Measurements from ENCODE around the gene TBC1D9. TPM values are rescaled to one million over a fixed set of nuclear protein-coding genes. Genes with fewer than 3 reads are reported as not detected.

TBC1D9 gene
- total RNA-seq, 1 donor from 2014 or later: 54.2 TPM

DNA sequence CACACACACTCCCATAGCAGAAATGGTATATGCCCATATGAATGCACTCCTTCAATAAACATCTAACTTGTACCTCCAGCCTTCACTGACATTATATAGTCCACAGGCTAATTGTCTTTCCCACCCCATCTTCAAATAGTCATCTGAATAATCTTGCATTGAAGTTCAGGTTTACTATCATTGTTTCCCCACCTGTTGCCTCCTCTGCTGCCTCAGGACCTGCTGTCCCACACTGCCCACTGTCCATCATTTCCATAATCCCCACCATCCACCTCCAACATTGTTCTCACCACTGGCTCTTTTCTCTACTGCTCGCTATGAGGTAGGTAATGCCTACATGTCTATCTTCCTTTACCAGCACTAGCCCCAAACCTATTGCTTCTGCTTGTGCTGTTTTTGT is 66.1 kb downstream of the TBC1D9 start:
- TF ChIP-seq, protein P1, sequence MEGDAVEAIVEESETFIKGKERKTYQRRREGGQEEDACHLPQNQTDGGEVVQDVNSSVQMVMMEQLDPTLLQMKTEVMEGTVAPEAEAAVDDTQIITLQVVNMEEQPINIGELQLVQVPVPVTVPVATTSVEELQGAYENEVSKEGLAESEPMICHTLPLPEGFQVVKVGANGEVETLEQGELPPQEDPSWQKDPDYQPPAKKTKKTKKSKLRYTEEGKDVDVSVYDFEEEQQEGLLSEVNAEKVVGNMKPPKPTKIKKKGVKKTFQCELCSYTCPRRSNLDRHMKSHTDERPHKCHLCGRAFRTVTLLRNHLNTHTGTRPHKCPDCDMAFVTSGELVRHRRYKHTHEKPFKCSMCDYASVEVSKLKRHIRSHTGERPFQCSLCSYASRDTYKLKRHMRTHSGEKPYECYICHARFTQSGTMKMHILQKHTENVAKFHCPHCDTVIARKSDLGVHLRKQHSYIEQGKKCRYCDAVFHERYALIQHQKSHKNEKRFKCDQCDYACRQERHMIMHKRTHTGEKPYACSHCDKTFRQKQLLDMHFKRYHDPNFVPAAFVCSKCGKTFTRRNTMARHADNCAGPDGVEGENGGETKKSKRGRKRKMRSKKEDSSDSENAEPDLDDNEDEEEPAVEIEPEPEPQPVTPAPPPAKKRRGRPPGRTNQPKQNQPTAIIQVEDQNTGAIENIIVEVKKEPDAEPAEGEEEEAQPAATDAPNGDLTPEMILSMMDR (IDR thresholded peaks at IDR 0.05; ENCODE audit: unreplicated experiment): no peak
- Mint-ChIP-seq H3K27ac (no peak overlapping the region), H3K9me3 (no peaks in the 10 kb centered on the region), H3K4me1 (peaks cover 8% of the 10 kb centered on the region), H3K36me3 (peaks cover 8% of the 10 kb centered on the region), H3K27me3 (ENCODE audit: low read depth) (no peaks in the 10 kb centered on the region), H3K4me3 (no peak overlapping the region)
- no peak for DNase-seq (ENCODE audit: low spot score in 2 of 2, unreplicated experiment in 2 of 2)

DNA sequence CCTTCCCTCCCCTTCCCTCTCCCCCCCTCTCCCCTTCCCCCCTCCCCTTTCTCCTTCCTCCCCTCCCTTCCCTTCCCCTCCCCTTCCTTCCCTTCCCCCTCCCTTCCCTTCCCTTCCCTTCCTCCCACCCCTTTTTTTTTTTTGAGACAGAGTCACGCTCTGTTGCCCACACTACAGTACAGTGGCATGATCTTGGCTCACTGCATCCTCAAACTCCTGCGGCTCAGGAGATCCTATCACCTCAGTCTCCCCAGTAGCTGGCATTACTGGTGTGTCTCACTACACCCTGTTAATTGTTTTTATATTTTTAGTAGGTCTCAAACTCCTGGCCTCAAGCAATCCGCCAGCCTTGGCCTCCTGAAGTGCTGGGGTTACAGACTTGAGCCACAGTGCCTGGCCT is 66.6 kb downstream of the TBC1D9 start:
- H3K27me3 Mint-ChIP-seq (ENCODE audit: low read depth): no peaks in the 10 kb centered on the region
- no peak for DNase-seq (ENCODE audit: low spot score in 2 of 2, unreplicated experiment in 2 of 2)
- H3K9me3 Mint-ChIP-seq: no peaks in the 10 kb centered on the region
- no peak overlapping the region for H3K4me3 Mint-ChIP-seq
- TF ChIP-seq, protein P1 (IDR thresholded peaks at IDR 0.05; ENCODE audit: unreplicated experiment): no peak
- H3K27ac Mint-ChIP-seq: no peak overlapping the region
- peaks cover 12% of the 10 kb centered on the region for H3K36me3 Mint-ChIP-seq
- peaks cover 8% of the 10 kb centered on the region for H3K4me1 Mint-ChIP-seq

DNA sequence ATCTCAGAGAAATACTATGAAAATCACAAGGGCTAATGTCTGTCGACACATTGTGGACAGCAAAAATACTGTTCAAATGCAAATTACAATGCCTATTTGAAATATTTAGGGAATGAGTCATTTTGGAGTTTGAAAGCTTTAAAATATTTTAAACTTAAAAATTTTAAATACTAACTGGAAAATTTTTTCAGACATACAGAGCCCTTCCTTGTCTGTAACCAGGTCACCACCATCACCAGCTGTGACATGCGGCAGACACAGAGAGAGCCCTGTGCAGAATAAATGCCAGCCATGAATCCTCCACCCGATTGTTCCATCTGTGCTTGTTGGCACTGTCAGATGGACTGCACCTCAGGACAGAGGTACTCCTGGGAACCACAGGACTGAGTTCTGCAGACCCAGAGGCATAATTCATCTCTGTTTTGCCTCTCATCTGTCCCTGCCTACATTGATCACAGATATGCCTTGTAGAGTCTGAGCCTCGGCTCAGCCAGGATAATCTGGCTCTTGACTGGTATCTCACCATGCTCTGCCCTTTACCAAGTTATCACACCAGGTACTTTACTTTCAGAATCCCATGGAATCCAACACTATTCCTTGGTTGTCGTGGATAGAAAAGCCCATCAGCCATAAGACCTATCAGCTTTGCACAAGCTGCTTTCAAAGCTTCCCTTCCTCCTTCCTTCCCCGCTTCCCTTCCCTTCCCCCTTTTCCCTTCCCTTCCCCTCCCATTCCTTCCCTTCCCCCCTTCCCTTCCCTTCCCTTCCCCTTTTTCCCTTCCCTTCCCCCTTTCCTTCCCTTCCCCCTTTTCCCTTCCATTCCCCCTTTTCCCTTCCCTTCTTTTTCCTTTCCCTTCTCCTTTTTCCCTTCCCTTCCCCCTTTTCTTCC is 67.2 kb downstream of the TBC1D9 start:
- TF ChIP-seq, protein P1 (IDR thresholded peaks at IDR 0.05; ENCODE audit: unreplicated experiment): no peak
- H3K4me3 Mint-ChIP-seq: no peak overlapping the region
- peak overlapping the region; percentile 62 for H3K27ac Mint-ChIP-seq
- H3K36me3 Mint-ChIP-seq: peaks cover 16% of the 10 kb centered on the region
- no peak for DNase-seq (ENCODE audit: low spot score in 2 of 2, unreplicated experiment in 2 of 2)
- H3K9me3 Mint-ChIP-seq: no peaks in the 10 kb centered on the region
- peaks cover 8% of the 10 kb centered on the region for H3K4me1 Mint-ChIP-seq
- H3K27me3 Mint-ChIP-seq (ENCODE audit: low read depth): no peaks in the 10 kb centered on the region

DNA sequence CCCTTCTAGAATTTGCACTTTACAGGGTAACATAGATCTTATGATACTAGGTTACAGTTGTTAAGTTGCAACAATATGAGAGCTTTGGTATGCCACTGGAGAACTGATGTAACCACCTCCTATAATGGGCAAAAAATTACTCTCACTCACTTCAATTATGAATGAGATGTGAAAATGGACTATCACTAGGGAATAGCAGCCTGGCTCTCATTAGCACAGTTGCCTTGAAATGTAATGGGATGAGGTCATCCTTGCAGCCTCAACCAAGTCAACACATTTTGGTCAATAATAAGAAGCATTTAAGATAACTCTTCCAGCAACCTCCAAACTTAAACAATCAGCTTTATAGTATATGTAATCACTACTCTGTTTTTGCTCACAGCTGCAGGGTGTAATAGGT is 69.4 kb downstream of the TBC1D9 start:
- no peaks in the 10 kb centered on the region for H3K9me3 Mint-ChIP-seq
- TF ChIP-seq, protein P1 (IDR thresholded peaks at IDR 0.05; ENCODE audit: unreplicated experiment): no peak
- no peaks in the 10 kb centered on the region for H3K27me3 Mint-ChIP-seq (ENCODE audit: low read depth)
- peaks cover 20% of the 10 kb centered on the region for H3K36me3 Mint-ChIP-seq
- no peak overlapping the region for H3K4me3 Mint-ChIP-seq
- H3K4me1 Mint-ChIP-seq: peaks cover 2% of the 10 kb centered on the region
- H3K27ac Mint-ChIP-seq: no peak overlapping the region
- no peak for DNase-seq (ENCODE audit: low spot score in 2 of 2, unreplicated experiment in 2 of 2)

DNA sequence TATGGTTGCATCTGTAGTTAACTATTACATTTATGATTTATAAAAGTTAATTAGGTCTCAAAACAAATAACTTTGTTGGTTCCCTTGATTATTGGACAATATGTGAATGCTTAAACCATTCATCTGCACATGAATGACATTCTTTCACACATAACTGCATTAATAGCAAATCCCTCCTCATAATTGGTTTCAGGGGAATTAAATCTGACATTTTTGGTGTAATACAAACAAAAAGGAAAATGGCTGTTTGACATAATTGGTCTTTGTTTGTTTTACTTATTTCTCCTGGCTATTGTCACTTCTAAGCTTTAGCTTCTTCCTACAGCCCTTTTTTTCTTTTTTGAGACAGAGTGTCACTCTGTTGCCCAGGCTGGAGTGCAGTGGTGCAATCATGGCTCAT is 71.9 kb downstream of the TBC1D9 start:
- DNase-seq (ENCODE audit: low spot score in 2 of 2, unreplicated experiment in 2 of 2): no peak
- H3K4me1 Mint-ChIP-seq: peaks cover 2% of the 10 kb centered on the region
- no peaks in the 10 kb centered on the region for H3K27me3 Mint-ChIP-seq (ENCODE audit: low read depth)
- no peak overlapping the region for H3K27ac Mint-ChIP-seq
- TF ChIP-seq, protein P1 (IDR thresholded peaks at IDR 0.05; ENCODE audit: unreplicated experiment): no peak
- no peaks in the 10 kb centered on the region for H3K9me3 Mint-ChIP-seq
- no peak overlapping the region for H3K4me3 Mint-ChIP-seq
- H3K36me3 Mint-ChIP-seq: peaks cover 32% of the 10 kb centered on the region

All from mesothelial cell of epicardium (in vitro differentiated cells).